GM12892 (cell line): Measurements from ENCODE around the gene LOXL1.

Experiments used
- POLR2A ChIP-seq: IDR thresholded peaks from 2 replicates; pipeline ENCODE4 v1.6.1; 2011; ENCODE audit warnings: low read depth, low read length, control low read depth
- POLR2AphosphoS5 ChIP-seq: IDR thresholded peaks from 2 replicates; pipeline ENCODE4 v1.6.1; 2011; ENCODE audit warnings: low read depth, low read length, control low read depth

DNA sequence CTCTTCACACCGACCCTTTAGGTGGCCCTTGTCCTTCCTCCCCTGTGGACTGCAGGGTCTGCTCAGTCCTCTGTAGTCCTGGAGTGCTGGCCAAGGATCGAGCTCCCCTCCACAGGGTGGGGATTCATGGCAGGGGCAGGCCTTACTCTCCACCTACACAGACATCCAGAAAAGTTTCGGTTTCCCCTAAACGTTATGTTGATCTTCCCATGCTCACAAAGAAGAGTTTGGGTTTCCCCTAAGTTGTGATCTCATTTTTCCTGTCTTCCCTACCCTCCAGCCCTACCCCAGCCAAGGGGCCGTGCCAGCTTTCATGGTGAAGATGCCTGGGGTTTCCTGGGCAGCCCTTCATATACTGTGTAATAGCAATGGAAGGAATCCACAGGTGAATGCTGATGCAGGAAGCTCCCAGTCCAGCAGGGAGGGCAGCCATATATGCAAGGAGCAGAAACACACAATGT is 55.5 kb downstream of the LOXL1 start:
- TF ChIP-seq POLR2A, result no peak
- TF ChIP-seq POLR2AphosphoS5, result no peak
